Smooth muscle cell (in vitro differentiated cells): ENCODE data around the gene SP3. TPM values are rescaled to one million over a fixed set of nuclear protein-coding genes. Genes with fewer than 3 reads are reported as not detected.

Experiments used
- DNase-seq: peaks from one replicate; lab custom pipeline; 2025; ENCODE audit not compliant: unreplicated experiment; lab: John Stamatoyannopoulos, UW
- H2AFZ ChIP-seq: fragments of 200-600 bp; sonication (generic); 2 replicates; pipeline ENCODE4 v1.6.0; 2016; ENCODE audit warnings: antibody characterized with exemption, low read depth, mild to moderate bottlenecking
- H3F3A ChIP-seq: fragments of 200-600 bp; sonication (generic); 2 replicates; pipeline ENCODE4 v1.6.0; 2017; ENCODE audit warnings: antibody characterized with exemption, low read depth
- H3K27ac ChIP-seq: fragments of 200-600 bp; sonication (generic); 2 replicates; pipeline ENCODE4 v1.5.1; 2016; ENCODE audit warnings: low read depth, mild to moderate bottlenecking
- H3K27me3 ChIP-seq: fragments of 200-600 bp; sonication (generic); 2 replicates; pipeline ENCODE4 v1.6.1; 2016; ENCODE audit warnings: low read depth, mild to moderate bottlenecking
- H3K36me3 ChIP-seq: fragments of 200-600 bp; sonication (generic); 2 replicates; pipeline ENCODE4 v1.5.1; 2016; ENCODE audit warnings: low read depth
- H3K4me1 ChIP-seq: fragments of 200-600 bp; sonication (generic); 2 replicates; pipeline ENCODE4 v1.5.1; 2016; ENCODE audit warnings: low read depth
- H3K4me2 ChIP-seq: fragments of 200-600 bp; sonication (generic); 2 replicates; pipeline ENCODE4 v1.6.0; 2016; ENCODE audit warnings: mild to moderate bottlenecking
- H3K4me3 ChIP-seq: fragments of 200-600 bp; sonication (generic); 2 replicates; pipeline ENCODE4 v1.5.1; 2016; ENCODE audit warnings: mild to moderate bottlenecking
- H3K79me2 ChIP-seq: fragments of 200-600 bp; sonication (generic); 2 replicates; pipeline ENCODE4 v1.6.0; 2016; ENCODE audit warnings: low read depth, mild to moderate bottlenecking
- H3K9ac ChIP-seq: fragments of 200-600 bp; sonication (generic); 2 replicates; pipeline ENCODE4 v1.6.0; 2016; ENCODE audit warnings: low read depth
- H3K9me3 ChIP-seq: fragments of 200-600 bp; sonication (generic); replicated peaks from 2 replicates; pipeline ENCODE4 v1.5.1; 2016; ENCODE audit warnings: low read depth
- H4K20me1 ChIP-seq: fragments of 200-600 bp; sonication (generic); 2 replicates; pipeline ENCODE4 v1.6.0; 2016; ENCODE audit warnings: low read depth
- WGBS: methylation state at CpG from one replicate; pipeline ENCODE4 v1.1.7; 2016; ENCODE audit warnings: low lambda C conversion rate; 5-methylcytosine and 5-hydroxymethylcytosine counted together
- polyA plus RNA-seq: library from polyadenylated mRNA; unstranded; fragments of >200 nt; fragmentation: Nextera tagmentation; extraction: Ambion mirVana; gene quantifications from 2 replicates; pipeline ENCODE4 v1.2.1, GENCODE V29; 2016
- total RNA-seq: library from RNA; depleted of rRNA; stranded (reverse); fragments of >200 nt; gene quantifications from 2 replicates; pipeline ENCODE4 v1.2.3, GENCODE V29; 2014
- TF ChIP-seq, protein P1 (sequence below): fragments of 200-600 bp; sonication (generic); IDR thresholded peaks from 2 replicates; pipeline ENCODE4 v1.5.1; 2017; ENCODE audit warnings: borderline replicate concordance, mild to moderate bottlenecking, antibody characterized with exemption; ENCODE audit not compliant: insufficient read depth, poor library complexity, severe bottlenecking

Gene SP3
- total and polyA plus RNA-seq, 2 experiments from 2014 or later: 24.5 to 84.5 TPM

DNA sequence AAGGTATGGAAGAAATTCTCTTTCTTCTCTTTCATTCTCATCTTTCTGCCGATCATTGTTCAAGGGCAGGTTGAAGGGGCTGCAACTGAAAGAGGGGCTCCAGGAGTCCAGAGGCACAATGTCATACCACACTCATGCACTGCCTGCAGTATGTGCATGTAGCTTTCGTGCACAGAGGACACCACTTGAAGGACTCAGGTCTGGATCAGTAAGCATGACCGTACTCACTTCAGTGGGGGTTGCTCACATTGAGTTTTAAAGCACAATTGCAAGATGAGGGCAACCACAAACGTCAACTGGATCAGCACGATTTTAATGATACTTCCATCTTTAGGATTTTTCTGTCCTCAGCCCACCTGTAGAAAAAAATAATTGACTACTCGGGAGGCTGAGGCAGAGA, 84.6 kb downstream of the SP3 start:
- 94% methylated on average over 6 of the region's 6 CpGs for WGBS
- Histone ChIP-seq H3F3A (no peaks in the 10 kb centered on the region), H4K20me1 (no peaks in the 10 kb centered on the region), H3K27me3 (peaks cover 7% of the 10 kb centered on the region), H3K36me3 (no peaks in the 10 kb centered on the region), H3K4me2 (no peak overlapping the region), H2AFZ (no peak overlapping the region), H3K9ac (no peak overlapping the region), H3K79me2 (no peaks in the 10 kb centered on the region), H3K27ac (no peak overlapping the region), H3K9me3 (no peaks in the 10 kb centered on the region), H3K4me1 (no peaks in the 10 kb centered on the region), H3K4me3 (no peak overlapping the region)
- TF ChIP-seq, protein P1, sequence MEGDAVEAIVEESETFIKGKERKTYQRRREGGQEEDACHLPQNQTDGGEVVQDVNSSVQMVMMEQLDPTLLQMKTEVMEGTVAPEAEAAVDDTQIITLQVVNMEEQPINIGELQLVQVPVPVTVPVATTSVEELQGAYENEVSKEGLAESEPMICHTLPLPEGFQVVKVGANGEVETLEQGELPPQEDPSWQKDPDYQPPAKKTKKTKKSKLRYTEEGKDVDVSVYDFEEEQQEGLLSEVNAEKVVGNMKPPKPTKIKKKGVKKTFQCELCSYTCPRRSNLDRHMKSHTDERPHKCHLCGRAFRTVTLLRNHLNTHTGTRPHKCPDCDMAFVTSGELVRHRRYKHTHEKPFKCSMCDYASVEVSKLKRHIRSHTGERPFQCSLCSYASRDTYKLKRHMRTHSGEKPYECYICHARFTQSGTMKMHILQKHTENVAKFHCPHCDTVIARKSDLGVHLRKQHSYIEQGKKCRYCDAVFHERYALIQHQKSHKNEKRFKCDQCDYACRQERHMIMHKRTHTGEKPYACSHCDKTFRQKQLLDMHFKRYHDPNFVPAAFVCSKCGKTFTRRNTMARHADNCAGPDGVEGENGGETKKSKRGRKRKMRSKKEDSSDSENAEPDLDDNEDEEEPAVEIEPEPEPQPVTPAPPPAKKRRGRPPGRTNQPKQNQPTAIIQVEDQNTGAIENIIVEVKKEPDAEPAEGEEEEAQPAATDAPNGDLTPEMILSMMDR: no peak
- DNase-seq: no peak

DNA sequence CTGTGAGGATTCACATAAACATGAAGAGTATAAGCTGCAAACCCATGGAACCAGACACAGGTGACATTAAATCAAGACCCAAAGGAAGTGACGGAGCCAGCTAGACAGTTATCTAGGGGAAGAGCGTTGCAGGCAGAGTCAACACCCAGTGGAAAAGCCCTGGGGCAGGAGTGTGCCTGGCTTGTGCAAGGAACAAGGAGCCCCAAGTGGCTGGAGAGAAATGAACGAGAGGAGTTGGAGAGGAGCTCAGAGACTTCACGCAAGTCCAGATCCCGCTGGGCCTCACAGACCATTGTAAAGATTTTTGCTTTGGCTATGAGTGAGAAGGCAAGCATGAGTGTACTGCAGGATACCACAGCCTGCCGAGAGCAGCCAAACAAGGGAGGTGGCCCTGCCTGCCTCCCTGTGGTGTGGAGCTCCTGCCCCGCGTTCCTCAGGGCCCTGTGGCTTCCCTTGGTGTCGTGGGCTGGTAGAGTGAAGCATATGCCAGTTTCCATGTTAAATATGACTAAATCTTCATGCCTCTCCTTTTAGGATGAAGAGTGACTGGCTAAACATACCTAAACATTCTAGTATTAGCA, 88.2 kb downstream of the SP3 start:
- H3K9me3 ChIP-seq: no peaks in the 10 kb centered on the region

DNA sequence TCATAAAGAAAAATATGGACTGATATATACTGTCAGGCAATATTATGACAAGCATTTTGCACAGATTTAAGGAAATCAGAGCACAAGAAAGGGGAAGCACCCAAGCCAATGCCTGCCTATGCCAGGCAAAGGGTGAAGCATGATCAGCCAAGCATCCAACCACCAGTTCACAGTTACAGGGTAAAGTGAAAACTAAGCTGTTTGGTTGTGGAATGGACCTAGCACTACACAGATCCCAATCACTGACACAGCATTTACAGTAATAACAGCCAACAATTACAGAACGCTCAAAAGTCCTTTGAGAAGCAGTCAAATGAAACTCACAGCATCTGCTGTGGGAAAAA, 90.3 kb downstream of the SP3 start:
- DNase-seq: no peak
- Histone ChIP-seq H3K9ac (no peak overlapping the region), H3K4me1 (no peaks in the 10 kb centered on the region), H4K20me1 (no peaks in the 10 kb centered on the region), H3K4me3 (no peak overlapping the region), H3F3A (no peaks in the 10 kb centered on the region), H3K79me2 (no peaks in the 10 kb centered on the region), H3K27ac (no peak overlapping the region), H2AFZ (no peak overlapping the region), H3K4me2 (no peak overlapping the region), H3K9me3 (no peaks in the 10 kb centered on the region), H3K36me3 (no peaks in the 10 kb centered on the region), H3K27me3 (no peaks in the 10 kb centered on the region)
- 74% methylated on average over 1 of the region's 1 CpG for WGBS
- TF ChIP-seq, protein P1: no peak

More for the DNA sequence above, 88.2 kb downstream of the SP3 start:
- no peaks in the 10 kb centered on the region for H3K79me2 ChIP-seq
- no peak overlapping the region for H2AFZ ChIP-seq
- no peak overlapping the region for H3K4me2 ChIP-seq
- no peaks in the 10 kb centered on the region for H4K20me1 ChIP-seq
- H3F3A ChIP-seq: no peaks in the 10 kb centered on the region
- no peak overlapping the region for H3K9ac ChIP-seq
- TF ChIP-seq, protein P1: no peak
- H3K4me3 ChIP-seq: no peak overlapping the region
- H3K36me3 ChIP-seq: no peaks in the 10 kb centered on the region
- WGBS: 66% methylated on average over 9 of the region's 9 CpGs
- no peaks in the 10 kb centered on the region for H3K4me1 ChIP-seq
- DNase-seq: no peak
- peaks cover 7% of the 10 kb centered on the region for H3K27me3 ChIP-seq
- no peak overlapping the region for H3K27ac ChIP-seq
